GM19025 (cell line): ENCODE data around the gene NELL1.

Source experiments
- ATAC-seq: cut with Tn5 transposase; IDR thresholded peaks from one replicate; pipeline ENCODE4 v1.9.1; 2021; ENCODE audit warnings: mild to moderate bottlenecking, low read depth, moderate library complexity; ENCODE audit not compliant: unreplicated experiment

Gene NELL1

GRCh38 chr11:20864628-20865027 is 195.2 kb downstream of the NELL1 start:
- ATAC-seq: no peak

GRCh38 chr11:20865161-20865560 is 195.8 kb downstream of the NELL1 start:
- ATAC-seq: no peak

- ATAC-seq: no peak
These were observed 199.7 kb downstream of the NELL1 start for GRCh38 chr11:20869123-20869522.

- no peak for ATAC-seq
These were observed 203.7 kb downstream of the NELL1 start for GRCh38 chr11:20873054-20873453.

GRCh38 chr11:20874358-20874757 is 205.0 kb downstream of the NELL1 start:
- no peak for ATAC-seq

- no peak for ATAC-seq
These were observed 206.5 kb downstream of the NELL1 start for GRCh38 chr11:20875889-20876288.

- ATAC-seq: no peak
These were observed 207.4 kb downstream of the NELL1 start for GRCh38 chr11:20876738-20877137.

- no peak for ATAC-seq
These were observed 210.7 kb downstream of the NELL1 start for GRCh38 chr11:20880094-20880493.

GRCh38 chr11:20881328-20882079 is 212.1 kb downstream of the NELL1 start:
- ATAC-seq: no peak

- no peak for ATAC-seq
These were observed 217.8 kb downstream of the NELL1 start for GRCh38 chr11:20887137-20887536.

GRCh38 chr11:20894296-20894695 is 224.9 kb downstream of the NELL1 start:
- no peak for ATAC-seq

GRCh38 chr11:20909995-20910726 is 240.8 kb downstream of the NELL1 start:
- no peak for ATAC-seq

- ATAC-seq: no peak
These were observed 241.3 kb downstream of the NELL1 start for GRCh38 chr11:20910733-20911132.

- no peak for ATAC-seq
These were observed 242.9 kb downstream of the NELL1 start for GRCh38 chr11:20912065-20912821.

GRCh38 chr11:20912922-20913512 is 243.6 kb downstream of the NELL1 start:
- no peak for ATAC-seq

GRCh38 chr11:20917306-20917705 is 247.9 kb downstream of the NELL1 start:
- no peak for ATAC-seq

- ATAC-seq: no peak
These were observed 257.6 kb downstream of the NELL1 start for GRCh38 chr11:20926799-20927540.

GRCh38 chr11:20931029-20931428 is 261.6 kb downstream of the NELL1 start:
- no peak for ATAC-seq

GRCh38 chr11:20933086-20933485 is 263.7 kb downstream of the NELL1 start:
- no peak for ATAC-seq

GRCh38 chr11:20933958-20934357 is 264.6 kb downstream of the NELL1 start:
- ATAC-seq: no peak
